ENCODE data around the gene CLBA1. TPM values are rescaled to one million over a fixed set of nuclear protein-coding genes. Genes with fewer than 3 reads are reported as not detected.

CLBA1 gene
- total RNA-seq, 1 donor from 2014 or later, result 7.7 TPM

- TF ChIP-seq CTCF (IDR thresholded peaks at IDR 0.05), result no peak
- Mint-ChIP-seq H3K4me1 (ENCODE audit: unreplicated experiment) (no peaks in the 10 kb centered on the region), H3K27me3 (ENCODE audit: unreplicated experiment) (no peaks in the 10 kb centered on the region), H3K27ac (ENCODE audit: unreplicated experiment) (peak overlapping the region; percentile 38), H3K36me3 (ENCODE audit: unreplicated experiment) (peaks cover 17% of the 10 kb centered on the region), H3K4me3 (ENCODE audit: unreplicated experiment) (no peak overlapping the region), H3K9me3 (ENCODE audit: unreplicated experiment) (peaks cover 5% of the 10 kb centered on the region)
- no peak for DNase-seq (ENCODE audit: extremely low spot score, unreplicated experiment)
Observed at GRCh38 chr14:104994978-104995377, 9.4 kb downstream of the CLBA1 start.

- Mint-ChIP-seq H3K4me1 (ENCODE audit: unreplicated experiment) (no peaks in the 10 kb centered on the region), H3K36me3 (ENCODE audit: unreplicated experiment) (peaks cover 17% of the 10 kb centered on the region), H3K27ac (ENCODE audit: unreplicated experiment) (peak overlapping the region; percentile 23), H3K27me3 (ENCODE audit: unreplicated experiment) (no peaks in the 10 kb centered on the region), H3K9me3 (ENCODE audit: unreplicated experiment) (peaks cover 6% of the 10 kb centered on the region), H3K4me3 (ENCODE audit: unreplicated experiment) (no peak overlapping the region)
- DNase-seq (ENCODE audit: extremely low spot score, unreplicated experiment), result no peak
- no peak for TF ChIP-seq CTCF (IDR thresholded peaks at IDR 0.05)
Observed at GRCh38 chr14:104996032-104996431, 10.4 kb downstream of the CLBA1 start.

- Mint-ChIP-seq H3K4me1 (ENCODE audit: unreplicated experiment) (no peaks in the 10 kb centered on the region), H3K4me3 (ENCODE audit: unreplicated experiment) (no peak overlapping the region), H3K36me3 (ENCODE audit: unreplicated experiment) (peaks cover 17% of the 10 kb centered on the region), H3K27me3 (ENCODE audit: unreplicated experiment) (no peaks in the 10 kb centered on the region), H3K9me3 (ENCODE audit: unreplicated experiment) (peaks cover 6% of the 10 kb centered on the region), H3K27ac (ENCODE audit: unreplicated experiment) (no peak overlapping the region)
- DNase-seq (ENCODE audit: extremely low spot score, unreplicated experiment), result no peak
- TF ChIP-seq CTCF (IDR thresholded peaks at IDR 0.05), result no peak
Observed at GRCh38 chr14:104996483-104996882, 10.9 kb downstream of the CLBA1 start.

- peaks cover 5% of the 10 kb centered on the region for H3K36me3 Mint-ChIP-seq (ENCODE audit: unreplicated experiment)
- no peak for TF ChIP-seq CTCF (IDR thresholded peaks at IDR 0.05)
- no peak overlapping the region for H3K27ac Mint-ChIP-seq (ENCODE audit: unreplicated experiment)
- H3K9me3 Mint-ChIP-seq (ENCODE audit: unreplicated experiment), result peaks cover 6% of the 10 kb centered on the region
- no peak overlapping the region for H3K4me3 Mint-ChIP-seq (ENCODE audit: unreplicated experiment)
- no peaks in the 10 kb centered on the region for H3K4me1 Mint-ChIP-seq (ENCODE audit: unreplicated experiment)
- no peak for DNase-seq (ENCODE audit: extremely low spot score, unreplicated experiment)
- H3K27me3 Mint-ChIP-seq (ENCODE audit: unreplicated experiment), result no peaks in the 10 kb centered on the region
Observed at GRCh38 chr14:104998801-104999200, 13.2 kb downstream of the CLBA1 start.

- no peak overlapping the region for H3K4me3 Mint-ChIP-seq (ENCODE audit: unreplicated experiment)
- no peaks in the 10 kb centered on the region for H3K4me1 Mint-ChIP-seq (ENCODE audit: unreplicated experiment)
- H3K27ac Mint-ChIP-seq (ENCODE audit: unreplicated experiment), result no peak overlapping the region
- DNase-seq (ENCODE audit: extremely low spot score, unreplicated experiment), result no peak
- no peak for TF ChIP-seq CTCF (IDR thresholded peaks at IDR 0.05)
- H3K27me3 Mint-ChIP-seq (ENCODE audit: unreplicated experiment), result no peaks in the 10 kb centered on the region
- peaks cover 6% of the 10 kb centered on the region for H3K9me3 Mint-ChIP-seq (ENCODE audit: unreplicated experiment)
- H3K36me3 Mint-ChIP-seq (ENCODE audit: unreplicated experiment), result peaks cover 5% of the 10 kb centered on the region
Observed at GRCh38 chr14:104999361-104999760, 13.8 kb downstream of the CLBA1 start.

Data from osteocyte (in vitro differentiated cells).